ENCODE results near the gene FNTB. TPM values are rescaled to one million over a fixed set of nuclear protein-coding genes. Genes with fewer than 3 reads are reported as not detected.

FNTB gene
- total RNA-seq, 2 donors from 2014 or later, result 13.1 to 15.9 TPM

GRCh38 chr14:65038966-65039365, 52.3 kb downstream of the FNTB start:
- DNase-seq, result no peak
- no peak for ATAC-seq
- intact Hi-C loops (cut with DNase I), result no loop called here

GRCh38 chr14:65040666-65041433, 54.2 kb downstream of the FNTB start:
- no peak for ATAC-seq
- intact Hi-C loops (cut with DNase I), result no loop called here
- no peak for DNase-seq

DNA sequence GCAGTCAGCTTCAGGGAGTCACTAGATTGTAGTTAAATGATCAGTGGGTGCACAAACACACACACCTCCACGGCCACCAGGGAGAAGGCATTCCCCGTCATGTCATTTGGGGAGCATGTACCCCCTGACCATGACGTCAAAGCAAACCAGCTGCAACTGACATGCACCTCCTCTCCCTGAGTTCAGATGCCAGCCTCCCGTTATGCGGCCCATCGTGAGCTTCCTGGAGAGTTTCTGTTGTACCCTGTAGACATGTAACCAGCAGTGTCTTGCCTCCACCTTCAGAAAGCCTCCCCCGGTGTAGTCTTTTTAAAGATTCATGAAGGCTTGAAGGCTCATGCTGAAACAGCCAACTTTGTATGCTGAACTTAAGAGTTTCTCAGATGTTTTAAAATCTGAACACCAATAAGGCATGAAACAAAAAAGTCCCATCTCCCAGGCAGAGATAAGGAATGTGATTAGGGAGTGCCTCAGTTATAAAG, 54.8 kb downstream of the FNTB start:
- no peak for DNase-seq
- ATAC-seq, result no peak
- intact Hi-C loops (cut with DNase I), result no loop called here

DNA sequence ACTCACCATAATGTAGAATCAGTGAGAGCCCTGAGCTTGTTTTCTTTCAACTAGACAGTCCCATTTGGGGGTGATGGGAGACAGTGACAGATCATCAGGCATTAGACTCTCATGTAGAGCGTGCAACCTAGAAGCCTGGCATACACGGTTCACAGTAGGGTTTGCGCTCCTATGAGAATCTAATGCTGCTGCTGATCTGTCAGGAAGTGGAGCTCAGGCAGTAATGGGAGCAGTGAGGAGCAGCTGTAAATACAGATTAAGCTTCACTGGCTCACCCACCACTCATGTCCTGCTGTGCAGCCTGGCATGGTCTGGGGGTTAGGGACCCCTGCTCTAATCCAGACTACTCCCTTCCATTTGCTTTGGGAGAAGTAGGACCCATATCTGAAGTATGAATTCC, 55.6 kb downstream of the FNTB start:
- intact Hi-C loops (cut with DNase I), result no loop called here
- ATAC-seq, result no peak
- no peak for DNase-seq

DNA sequence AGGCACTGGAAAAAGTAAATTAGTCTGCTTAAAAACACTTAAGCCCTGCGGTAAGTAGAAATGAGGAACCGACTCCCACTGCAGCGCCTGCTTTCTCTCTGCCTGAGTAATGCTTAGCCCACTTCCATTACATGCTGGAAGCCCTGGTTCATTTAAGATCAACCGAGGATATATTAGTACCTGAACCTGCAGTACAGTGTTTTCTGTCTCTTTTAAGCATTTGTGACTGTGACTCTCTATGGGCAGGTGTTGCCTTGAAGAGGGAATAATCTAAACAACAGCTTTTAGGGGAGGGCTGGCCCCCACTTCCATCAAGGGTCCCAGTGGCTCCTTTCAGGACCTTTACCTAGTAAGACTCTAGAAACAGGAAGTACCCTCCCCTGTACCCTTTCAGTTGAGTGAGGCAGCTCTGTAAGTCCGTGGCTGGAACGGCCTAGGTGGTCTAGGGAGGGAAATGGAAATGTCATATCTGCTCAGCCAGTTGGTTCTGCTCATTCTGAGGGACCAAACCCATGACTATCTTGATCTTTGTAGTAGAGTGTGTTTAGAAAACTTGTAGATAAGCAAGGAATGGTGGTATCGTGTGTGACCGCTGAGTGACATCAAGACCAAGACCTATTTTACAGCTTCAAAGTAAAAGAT, 56.2 kb downstream of the FNTB start:
- intact Hi-C loops (cut with DNase I), result no loop called here
- no peak for DNase-seq
- ATAC-seq, result no peak

- intact Hi-C loops (cut with DNase I), result no loop called here
- ATAC-seq (no peak), DNase-seq (no peak)
These were observed 57.3 kb downstream of the FNTB start for GRCh38 chr14:65043893-65044595.

- peak; percentile 55 to 60 for ATAC-seq
- intact Hi-C loops (cut with DNase I), result no loop called here
- no peak for DNase-seq
These were observed 57.9 kb downstream of the FNTB start for GRCh38 chr14:65044596-65044959.

DNA sequence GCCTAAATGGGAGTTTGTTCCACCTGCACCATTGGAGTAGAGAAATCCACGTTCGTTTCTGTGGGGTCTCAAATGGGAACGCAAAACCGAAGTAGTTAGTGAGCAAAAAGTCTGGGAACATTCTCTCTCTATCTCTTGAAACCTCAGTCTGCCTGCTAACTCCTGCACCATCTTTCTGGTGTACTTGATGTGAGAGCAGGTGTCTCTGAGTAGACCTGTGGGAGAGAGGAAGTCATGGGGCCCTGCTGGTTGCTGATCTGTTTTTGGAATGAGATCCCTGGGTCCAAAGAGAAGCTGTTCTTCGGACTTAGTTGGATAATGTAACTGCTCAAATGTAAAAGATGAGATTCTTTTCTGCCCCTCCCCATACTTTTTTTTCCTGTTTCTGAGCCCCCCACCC, 58.3 kb downstream of the FNTB start:
- intact Hi-C loops (cut with DNase I), result no loop called here
- DNase-seq, result no peak
- ATAC-seq, result no peak

DNA sequence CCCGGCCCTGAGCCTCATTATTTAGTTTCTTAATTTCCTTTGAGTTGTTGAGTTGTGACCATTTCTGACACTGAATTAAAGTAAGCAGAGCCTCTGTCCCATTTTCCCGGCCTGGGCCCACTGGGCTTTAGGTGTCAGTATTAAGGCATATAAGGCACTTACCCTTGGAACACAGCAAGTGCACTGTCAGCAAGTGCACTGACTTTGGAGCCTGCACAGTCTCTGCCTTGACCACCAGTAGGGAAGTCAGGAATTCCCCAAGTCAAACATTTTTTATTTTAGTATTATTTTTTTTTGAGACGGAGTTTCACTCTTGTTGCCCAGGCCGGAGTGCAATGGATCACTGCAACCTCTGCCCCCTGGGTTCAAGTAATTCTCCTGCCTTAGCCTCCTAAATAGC, 59.0 kb downstream of the FNTB start:
- ATAC-seq (peak in 1 of 2 donors; percentile 21), DNase-seq (no peak)
- intact Hi-C loops (cut with DNase I), result no loop called here

DNA sequence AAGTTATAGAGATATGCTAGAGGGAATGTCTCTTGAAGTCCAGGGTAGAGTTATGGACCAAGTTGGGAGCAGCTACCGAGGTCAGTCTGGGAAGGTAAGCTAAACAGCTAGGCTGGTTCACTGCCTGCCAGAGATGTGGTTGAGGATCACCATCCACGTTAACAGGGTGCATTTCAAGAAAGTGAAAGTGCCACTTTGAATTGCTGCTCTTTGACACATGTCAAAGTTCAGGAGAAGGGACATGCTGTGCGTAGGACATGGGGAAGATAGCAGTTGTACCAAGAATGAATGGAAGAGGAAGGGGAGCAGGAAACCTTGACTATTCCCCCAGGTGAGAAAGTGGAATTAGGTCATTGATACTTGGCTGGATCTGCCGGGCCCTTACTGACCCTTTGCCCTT, 66.1 kb downstream of the FNTB start:
- no peak for DNase-seq
- intact Hi-C loops (cut with DNase I), result no loop called here
- ATAC-seq, result no peak

GRCh38 chr14:65053466-65053865, 66.8 kb downstream of the FNTB start:
- no peak for ATAC-seq
- no peak for DNase-seq
- intact Hi-C loops (cut with DNase I), result no loop called here

DNA sequence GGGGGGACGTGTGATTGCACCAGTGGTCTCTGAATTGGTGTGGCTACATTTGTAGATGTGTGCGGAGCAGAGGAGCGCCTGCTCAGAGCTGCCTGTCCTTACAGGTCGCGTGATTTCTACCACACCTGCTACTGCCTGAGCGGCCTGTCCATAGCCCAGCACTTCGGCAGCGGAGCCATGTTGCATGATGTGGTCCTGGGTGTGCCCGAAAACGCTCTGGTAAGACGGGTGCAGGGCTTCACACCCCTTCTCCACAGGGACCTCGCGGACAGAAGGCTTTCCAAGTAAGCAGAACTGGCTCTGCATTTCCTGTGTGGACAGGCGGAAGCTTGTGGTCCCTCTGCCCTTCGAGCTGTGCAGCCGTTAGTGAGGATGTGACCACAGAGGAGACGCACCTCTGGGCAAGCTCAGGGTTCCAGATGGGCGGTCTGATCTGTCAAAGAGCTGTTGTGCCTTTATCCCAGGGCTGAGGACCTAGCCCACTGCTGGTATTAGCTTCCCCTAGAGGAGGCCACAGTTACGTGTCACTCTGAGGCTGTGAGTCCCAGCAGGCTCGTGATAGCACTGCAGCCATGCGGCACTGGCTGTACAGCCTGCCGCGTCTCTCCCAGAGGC, 67.9 kb downstream of the FNTB start:
- intact Hi-C loops (cut with DNase I), result no loop called here
- ATAC-seq (peak; percentile 55 to 67), DNase-seq (no peak)

DNA sequence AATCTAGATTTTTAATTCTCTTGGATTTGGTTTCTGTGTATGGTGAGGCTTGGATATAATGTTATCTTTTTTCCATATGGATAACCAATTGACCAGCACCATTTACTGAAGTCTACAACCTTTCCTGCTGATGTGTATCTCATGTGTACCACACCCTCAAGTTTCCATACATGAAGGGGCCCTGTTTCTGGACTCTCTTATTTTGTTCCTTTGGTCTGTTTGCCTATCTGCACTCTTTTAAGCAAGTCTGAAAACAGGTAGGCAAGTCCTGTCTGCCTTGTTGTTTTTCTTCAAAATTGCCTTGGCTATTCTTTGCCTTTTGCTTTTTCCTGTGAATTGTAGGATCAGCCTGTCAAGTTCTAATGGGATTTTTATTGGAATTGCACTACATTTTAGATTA, 71.0 kb downstream of the FNTB start:
- DNase-seq (no peak), ATAC-seq (no peak)
- intact Hi-C loops (cut with DNase I), result no loop called here

- ATAC-seq (peak; percentile 33 to 44), DNase-seq (no peak)
- intact Hi-C loops (cut with DNase I), result no loop called here
These were observed 75.7 kb downstream of the FNTB start for GRCh38 chr14:65062096-65063075.

DNA sequence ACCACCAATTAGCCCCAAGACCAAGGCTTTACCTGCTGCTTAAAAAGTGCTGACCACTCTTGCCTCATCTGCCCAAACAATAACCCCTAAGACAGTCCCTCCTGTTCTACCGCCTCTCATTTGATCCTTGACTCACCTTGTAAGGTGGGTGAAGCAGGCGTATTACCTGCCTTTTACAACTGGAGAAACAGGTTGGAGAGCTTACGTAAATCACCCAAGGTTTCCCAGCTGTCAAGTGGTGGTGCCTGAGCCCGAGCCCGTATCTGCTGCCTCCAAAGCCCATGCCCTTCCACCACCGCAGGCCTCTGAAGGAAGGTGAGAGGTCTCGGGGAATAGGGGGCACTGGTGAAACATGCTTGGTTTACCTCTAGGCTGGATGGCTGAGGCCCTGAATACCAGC, 79.0 kb downstream of the FNTB start:
- DNase-seq, result no peak
- intact Hi-C loops (cut with DNase I), result no loop called here
- ATAC-seq, result no peak

DNA sequence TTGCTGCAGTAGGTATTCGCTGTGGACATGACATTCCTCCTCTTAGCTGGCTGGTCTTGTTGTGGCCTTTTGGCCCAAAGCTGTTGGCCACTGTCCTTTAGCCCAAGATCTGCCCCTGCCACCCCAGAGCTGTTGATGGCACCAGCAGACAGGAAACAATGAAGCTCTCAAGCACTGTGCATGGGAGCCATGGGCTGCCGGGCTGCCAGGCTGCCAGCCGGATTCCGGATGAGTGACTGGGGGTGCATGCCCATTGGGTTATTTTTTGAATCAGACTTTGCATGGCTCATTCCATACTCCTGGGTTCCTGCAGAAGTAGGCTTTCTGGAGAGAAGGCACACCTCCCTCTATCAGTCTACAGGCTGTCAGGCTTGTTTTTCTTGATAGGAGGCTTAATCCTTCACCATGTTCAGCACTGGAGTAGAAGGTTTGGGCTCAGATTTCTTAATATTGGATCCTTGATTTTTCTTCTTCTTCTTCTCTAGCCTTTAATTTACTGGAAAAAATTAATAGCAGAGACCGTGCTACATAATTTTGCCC, 83.2 kb downstream of the FNTB start:
- intact Hi-C loops (cut with DNase I), result no loop called here
- no peak for DNase-seq
- no peak for ATAC-seq

DNA sequence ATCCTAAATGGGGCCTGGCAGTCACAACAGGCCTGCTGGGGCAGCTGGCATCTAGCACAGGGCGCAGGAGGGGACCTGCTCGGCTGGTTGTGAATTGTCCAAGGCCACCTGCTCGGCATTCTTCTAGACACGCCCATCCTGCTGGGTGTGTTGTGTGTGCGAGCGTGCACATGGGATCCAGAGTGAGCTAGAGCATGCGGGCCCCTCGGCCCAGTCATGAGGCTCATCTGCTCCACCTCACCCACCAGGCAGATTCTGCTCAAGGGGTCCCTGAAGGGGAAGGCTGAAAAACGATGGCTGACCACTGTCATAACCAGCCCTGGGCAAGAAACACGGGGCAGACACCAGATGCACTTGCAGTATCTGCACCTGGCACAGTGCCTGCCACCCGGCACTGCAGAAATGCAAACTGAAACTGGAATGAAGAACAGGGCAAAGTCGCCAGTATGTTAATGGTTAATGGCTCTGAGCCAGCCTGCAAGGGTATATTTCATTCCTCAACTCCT, 83.8 kb downstream of the FNTB start:
- DNase-seq (no peak), ATAC-seq (peak in 1 of 2 donors; percentile 10)
- intact Hi-C loops (cut with DNase I), result no loop called here

GRCh38 chr14:65071544-65071943, 84.8 kb downstream of the FNTB start:
- intact Hi-C loops (cut with DNase I), result no loop called here
- peak; percentile 18 to 36 for ATAC-seq
- DNase-seq, result no peak
